Measurements from ENCODE around the gene LSM14A.

- no peak for TF ChIP-seq POLR2A (IDR thresholded peaks at IDR 0.05; ENCODE audit: low read depth, low read length)
- TF ChIP-seq TAF1 (IDR thresholded peaks at IDR 0.05; ENCODE audit: low read depth, low read length): no peak
- TF ChIP-seq POLR2AphosphoS5 (IDR thresholded peaks at IDR 0.05; ENCODE audit: low read depth, low read length): no peak
These were observed 44.6 kb upstream of the LSM14A start for GRCh38 chr19:34127684-34128189.

Measured in GM12891 (cell line).